Adipose tissue (tissue), 3 donors: ENCODE measurements around the gene SYTL3. TPM values are rescaled to one million over a fixed set of nuclear protein-coding genes. Genes with fewer than 3 reads are reported as not detected.
"Not testable (repeated sequence)": the region's sequence is repeated elsewhere in the genome, so short reads cannot be mapped to it uniquely, and the experiment has no call there.

ENCODE experiments used
- H3K27ac ChIP-seq: one replicate; pipeline ENCODE4 v1.5.1; 2013; ENCODE audit warnings: low read depth, low read length
- WGBS, 3 donors: extraction: QIAGEN DNeasy Blood & Tissue Kit; methylation state at CpG; one replicate each; pipeline ENCODE4 v1.1.7; 2013; 5-methylcytosine and 5-hydroxymethylcytosine counted together
- polyA plus RNA-seq, 3 donors: library from polyadenylated mRNA; stranded (reverse); fragments of 200-250 nt; gene quantifications; one replicate each; pipeline ENCODE4 v1.2.3, GENCODE V29; 2013
- donor health status: healthy with polysubstance abuse.
- donor health status: Bipolar disorder and iron deficiency.
- donor health status: healthy.

SYTL3 gene, protein sequence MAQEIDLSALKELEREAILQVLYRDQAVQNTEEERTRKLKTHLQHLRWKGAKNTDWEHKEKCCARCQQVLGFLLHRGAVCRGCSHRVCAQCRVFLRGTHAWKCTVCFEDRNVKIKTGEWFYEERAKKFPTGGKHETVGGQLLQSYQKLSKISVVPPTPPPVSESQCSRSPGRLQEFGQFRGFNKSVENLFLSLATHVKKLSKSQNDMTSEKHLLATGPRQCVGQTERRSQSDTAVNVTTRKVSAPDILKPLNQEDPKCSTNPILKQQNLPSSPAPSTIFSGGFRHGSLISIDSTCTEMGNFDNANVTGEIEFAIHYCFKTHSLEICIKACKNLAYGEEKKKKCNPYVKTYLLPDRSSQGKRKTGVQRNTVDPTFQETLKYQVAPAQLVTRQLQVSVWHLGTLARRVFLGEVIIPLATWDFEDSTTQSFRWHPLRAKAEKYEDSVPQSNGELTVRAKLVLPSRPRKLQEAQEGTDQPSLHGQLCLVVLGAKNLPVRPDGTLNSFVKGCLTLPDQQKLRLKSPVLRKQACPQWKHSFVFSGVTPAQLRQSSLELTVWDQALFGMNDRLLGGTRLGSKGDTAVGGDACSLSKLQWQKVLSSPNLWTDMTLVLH
- polyA plus RNA-seq = 1 to 10 TPM; 1.1 to 3.9 (median 3.7) TPM

- H3K27ac ChIP-seq = no peak within 1 kb of the TSS
- 46 to 67% (median 53%) methylated on average over 15 of the region's 15 CpGs for WGBS, 3 donors
These were observed at the start of gene SYTL3 for GRCh38 chr6:158649289-158650143. TSS of gene SYTL3 (plus strand) at chr6:158650054. CDS start at chr6:158663269, 13,215 bp downstream.

GRCh38 chr6:158603261-158604047 is 46.4 kb upstream of the SYTL3 start:
- H3K27ac ChIP-seq = no peak overlapping the region
- WGBS, 3 donors = 66 to 89% (median 81%) methylated on average over 15 of the region's 15 CpGs

DNA sequence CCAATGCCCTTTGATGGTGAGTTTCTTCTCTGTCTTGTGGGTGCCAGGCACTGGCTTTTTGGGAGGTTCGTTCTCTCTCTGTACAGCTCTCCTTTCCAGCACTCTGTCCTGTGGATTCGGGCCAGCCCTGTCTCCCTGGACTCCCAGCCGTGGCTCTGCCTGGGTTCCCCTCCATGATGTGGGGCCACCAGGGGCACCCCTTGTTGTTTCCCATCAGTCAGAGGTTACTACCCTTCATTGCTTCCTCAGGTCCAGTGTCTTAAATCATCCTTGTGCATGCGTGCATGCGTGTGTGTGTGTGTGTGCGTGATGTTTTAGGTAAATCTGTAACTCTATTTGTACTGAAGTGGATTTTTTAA is 45.8 kb upstream of the SYTL3 start:
- no peak overlapping the region for H3K27ac ChIP-seq
- WGBS, 3 donors = 67 to 88% (median 87%) methylated on average over 6 of the region's 6 CpGs

DNA sequence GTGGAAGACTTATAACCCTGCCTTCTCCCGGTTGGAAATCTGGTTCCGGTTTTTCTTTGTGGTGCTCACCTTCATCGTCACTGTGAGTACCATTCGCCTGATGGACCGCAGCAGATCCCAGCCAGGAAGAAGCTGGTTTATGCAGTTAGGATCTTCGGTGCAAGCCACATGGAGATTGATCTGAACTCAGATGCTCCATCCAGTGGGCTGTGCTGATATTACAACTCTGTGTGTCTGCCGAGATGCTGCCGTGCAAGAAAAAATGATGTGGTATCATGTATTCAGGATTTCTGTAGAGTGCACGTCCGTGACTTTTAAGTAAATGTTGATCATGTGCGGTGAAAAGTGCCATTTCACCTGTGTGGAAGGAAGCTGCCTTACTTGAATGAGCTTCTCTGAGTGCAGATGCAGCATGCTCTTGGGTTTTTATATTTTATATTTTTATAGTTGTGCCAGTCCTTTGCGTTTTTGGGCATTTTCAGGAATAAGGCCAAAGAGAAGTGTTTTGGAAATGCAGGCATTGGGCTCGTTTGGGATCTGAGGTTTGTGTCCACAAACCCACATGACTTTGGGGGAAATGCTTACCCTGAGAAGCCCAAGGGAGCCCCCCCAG is 44.5 kb upstream of the SYTL3 start:
- no peak overlapping the region for H3K27ac ChIP-seq
- WGBS, 3 donors = 46 to 49% (median 49%) methylated on average over 13 of the region's 13 CpGs

GRCh38 chr6:158606011-158606410 is 43.8 kb upstream of the SYTL3 start:
- not testable (repeated sequence) for H3K27ac ChIP-seq
- WGBS, 3 donors = 83 to 95% (median 86%) methylated on average over 14 to 15 of the region's 15 CpGs

DNA sequence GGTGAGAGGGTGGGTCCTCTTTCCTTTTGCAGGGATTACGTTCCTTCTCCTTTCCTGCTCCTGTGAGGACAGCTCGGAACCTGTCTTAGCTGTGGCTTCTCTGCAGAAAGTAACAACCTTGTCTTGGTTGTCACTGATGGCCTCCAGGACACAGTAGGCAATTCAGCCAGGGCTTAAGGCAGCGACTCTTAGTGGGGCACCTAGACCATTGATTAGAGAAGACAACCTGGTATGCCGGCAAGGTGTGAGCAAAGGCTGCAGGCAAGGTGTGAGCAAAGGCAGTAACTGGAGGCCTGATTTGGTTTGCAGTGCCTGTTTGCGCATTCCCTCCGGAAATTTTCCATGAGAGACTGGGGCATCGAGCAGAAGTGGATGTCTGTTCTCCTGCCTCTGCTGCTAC is 42.9 kb upstream of the SYTL3 start:
- WGBS, 3 donors = 91 to 99% (median 96%) methylated on average over 7 of the region's 7 CpGs

GRCh38 chr6:158607411-158608170 is 42.3 kb upstream of the SYTL3 start:
- H3K27ac ChIP-seq = no peak overlapping the region
- 86 to 91% (median 89%) methylated on average over 14 of the region's 14 CpGs for WGBS, 3 donors

More for the DNA sequence above, 42.9 kb upstream of the SYTL3 start:
- H3K27ac ChIP-seq = no peak overlapping the region

- 93 to 96% (median 94%) methylated on average over 12 of the region's 12 CpGs for WGBS, 3 donors
- no peak overlapping the region for H3K27ac ChIP-seq
These were observed 41.6 kb upstream of the SYTL3 start for GRCh38 chr6:158608221-158608620.

- WGBS, 3 donors = 83 to 89% (median 86%) methylated on average over 13 of the region's 13 CpGs
- no peak overlapping the region for H3K27ac ChIP-seq
These were observed 40.2 kb upstream of the SYTL3 start for GRCh38 chr6:158609455-158610155.

- 79 to 80% (median 79%) methylated on average over 9 of the region's 9 CpGs for WGBS, 3 donors
- H3K27ac ChIP-seq = peak overlapping the region; percentile 26
These were observed 39.4 kb upstream of the SYTL3 start for GRCh38 chr6:158610319-158610968.

DNA sequence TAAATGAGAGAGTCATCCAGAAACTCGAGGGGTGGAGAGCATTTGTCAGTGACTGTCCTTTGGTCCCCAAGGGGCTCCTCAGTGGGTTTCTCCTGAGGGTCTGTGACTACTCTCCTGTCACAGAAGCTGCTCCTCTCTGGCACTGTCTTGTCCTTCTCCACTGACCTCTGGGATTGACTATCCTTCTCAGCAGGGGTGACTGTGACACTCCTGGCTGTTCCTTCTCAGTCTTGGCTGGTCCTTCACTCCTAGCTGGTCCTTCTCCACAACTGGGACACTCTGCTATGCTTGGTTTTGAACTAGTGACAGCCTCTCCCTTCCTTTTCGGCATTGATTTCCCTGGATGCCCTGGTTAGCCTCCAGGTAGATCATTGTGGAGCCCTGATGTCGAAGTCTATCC is 38.8 kb upstream of the SYTL3 start:
- peak overlapping the region; percentile 26 for H3K27ac ChIP-seq
- 63 to 84% (median 84%) methylated on average over 3 of the region's 3 CpGs for WGBS, 3 donors

DNA sequence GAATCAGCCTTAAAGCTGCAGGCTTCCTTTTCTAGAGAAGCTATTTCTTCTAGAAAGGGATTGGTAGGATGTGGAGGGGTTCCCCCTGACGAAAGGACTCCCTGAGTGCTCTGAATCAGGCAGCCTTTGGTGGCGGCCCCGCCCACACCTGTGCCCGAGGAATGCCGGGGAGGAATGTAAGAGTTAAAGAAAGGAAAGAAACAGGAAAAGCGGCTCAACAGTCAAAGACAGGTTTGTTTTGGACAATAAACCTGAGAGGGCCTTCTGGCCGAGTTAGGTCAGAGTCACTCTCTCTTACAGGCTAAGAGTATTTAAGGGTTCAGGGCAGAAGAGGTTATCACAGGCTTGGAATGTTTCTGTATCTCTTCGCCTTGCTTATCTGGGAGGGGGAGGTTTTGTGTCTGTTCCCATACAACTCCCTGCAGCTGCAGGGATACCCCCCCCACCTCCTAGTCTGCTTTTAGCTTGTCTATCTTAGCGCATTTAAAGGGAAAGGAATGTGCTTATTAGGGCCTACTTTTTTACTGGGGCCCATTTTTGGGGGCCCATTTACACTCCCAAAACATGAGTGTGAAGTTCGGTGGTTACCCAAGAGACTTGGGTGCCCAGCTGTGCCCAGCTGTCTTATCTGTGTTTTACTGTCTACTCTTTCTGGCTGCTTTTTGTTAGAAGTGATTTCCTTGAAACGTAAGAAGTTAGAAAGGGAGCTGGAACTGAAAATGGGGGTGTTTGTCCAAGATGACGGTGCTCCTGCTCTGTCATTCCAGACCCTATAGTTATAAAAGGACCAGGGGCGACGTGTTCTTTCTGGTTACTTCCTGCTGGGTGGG is 38.1 kb upstream of the SYTL3 start:
- WGBS, 3 donors = 47 to 86% (median 83%) methylated on average over 14 of the region's 14 CpGs
- H3K27ac ChIP-seq = no peak overlapping the region

- 92 to 97% (median 96%) methylated on average over 3 of the region's 3 CpGs for WGBS, 3 donors
- H3K27ac ChIP-seq = not testable (repeated sequence)
These were observed 35.2 kb upstream of the SYTL3 start for GRCh38 chr6:158614606-158615005.

DNA sequence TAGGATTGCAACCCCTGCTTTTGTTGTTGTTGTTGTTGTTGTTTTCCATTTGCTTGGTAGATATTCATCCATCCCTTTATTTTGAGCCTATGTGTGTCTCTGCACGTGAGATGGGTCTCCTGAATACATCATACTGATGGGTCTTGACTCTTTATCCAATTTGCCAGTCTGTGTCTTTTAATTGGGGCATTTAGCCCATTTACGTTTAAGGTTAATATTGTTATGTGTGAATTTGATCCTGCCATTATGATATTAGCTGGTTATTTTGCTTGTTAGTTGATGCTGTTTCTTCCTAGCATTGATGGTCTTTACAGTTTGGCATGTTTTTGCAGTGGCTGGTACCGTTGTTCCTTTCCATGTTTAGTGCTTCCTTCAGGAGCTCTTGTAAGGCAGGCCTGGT is 31.6 kb upstream of the SYTL3 start:
- whole genome bisulfite sequencing, 3 donors = 93 to 99% (median 98%) methylated on average over 3 of the region's 3 CpGs
- H3K27ac ChIP-seq = not testable (repeated sequence)
